ENCODE data around the gene ADGRF5.

ADGRF5 gene

GRCh38 chr6:46931416-46931815 is 9.7 kb upstream of the ADGRF5 start:
- no peak for DNase-seq (ENCODE audit: extremely low read depth in 1 of 2, low read depth in 1 of 2)

- no peak for DNase-seq (ENCODE audit: extremely low read depth in 1 of 2, low read depth in 1 of 2)
Measured at GRCh38 chr6:46930331-46930730, 8.6 kb upstream of the ADGRF5 start.

- no peak for DNase-seq (ENCODE audit: extremely low read depth in 1 of 2, low read depth in 1 of 2)
Measured at GRCh38 chr6:46927066-46927465, 5.3 kb upstream of the ADGRF5 start.

- DNase-seq (ENCODE audit: extremely low read depth in 1 of 2, low read depth in 1 of 2), result no peak
Measured at GRCh38 chr6:46926481-46926880, 4.7 kb upstream of the ADGRF5 start.

GRCh38 chr6:46925563-46926253 is 4.0 kb upstream of the ADGRF5 start:
- DNase-seq (ENCODE audit: extremely low read depth in 1 of 2, low read depth in 1 of 2), result no peak

GRCh38 chr6:46923476-46923875 is 1.7 kb upstream of the ADGRF5 start:
- no peak for DNase-seq (ENCODE audit: extremely low read depth in 1 of 2, low read depth in 1 of 2)

GRCh38 chr6:46921059-46921458 is 679 bp downstream of the ADGRF5 start:
- DNase-seq (ENCODE audit: extremely low read depth in 1 of 2, low read depth in 1 of 2), result no peak

- DNase-seq (ENCODE audit: extremely low read depth in 1 of 2, low read depth in 1 of 2), result no peak
Measured at GRCh38 chr6:46918806-46919205, 2.9 kb downstream of the ADGRF5 start.

GRCh38 chr6:46917002-46917545 is 4.7 kb downstream of the ADGRF5 start:
- DNase-seq (ENCODE audit: extremely low read depth in 1 of 2, low read depth in 1 of 2), result no peak

- DNase-seq (ENCODE audit: extremely low read depth in 1 of 2, low read depth in 1 of 2), result no peak
Measured at GRCh38 chr6:46915866-46916265, 5.9 kb downstream of the ADGRF5 start.

- no peak for DNase-seq (ENCODE audit: extremely low read depth in 1 of 2, low read depth in 1 of 2)
Measured at GRCh38 chr6:46915380-46915779, 6.4 kb downstream of the ADGRF5 start.

- DNase-seq (ENCODE audit: extremely low read depth in 1 of 2, low read depth in 1 of 2), result no peak
Measured at GRCh38 chr6:46914279-46914810, 7.4 kb downstream of the ADGRF5 start.

- DNase-seq (ENCODE audit: extremely low read depth in 1 of 2, low read depth in 1 of 2), result no peak
Measured at GRCh38 chr6:46909371-46909770, 12.4 kb downstream of the ADGRF5 start.

- no peak for DNase-seq (ENCODE audit: extremely low read depth in 1 of 2, low read depth in 1 of 2)
Measured at GRCh38 chr6:46906776-46907175, 15.0 kb downstream of the ADGRF5 start.

- DNase-seq (ENCODE audit: extremely low read depth in 1 of 2, low read depth in 1 of 2), result no peak
Measured at GRCh38 chr6:46904117-46904516, 17.6 kb downstream of the ADGRF5 start.

- no peak for DNase-seq (ENCODE audit: extremely low read depth in 1 of 2, low read depth in 1 of 2)
Measured at GRCh38 chr6:46903175-46903574, 18.6 kb downstream of the ADGRF5 start.

- DNase-seq (ENCODE audit: extremely low read depth in 1 of 2, low read depth in 1 of 2), result no peak
Measured at GRCh38 chr6:46901882-46902314, 19.8 kb downstream of the ADGRF5 start.

- no peak for DNase-seq (ENCODE audit: extremely low read depth in 1 of 2, low read depth in 1 of 2)
Measured at GRCh38 chr6:46900266-46900665, 21.5 kb downstream of the ADGRF5 start.

- DNase-seq (ENCODE audit: extremely low read depth in 1 of 2, low read depth in 1 of 2), result no peak
Measured at GRCh38 chr6:46899659-46900058, 22.1 kb downstream of the ADGRF5 start.

- no peak for DNase-seq (ENCODE audit: extremely low read depth in 1 of 2, low read depth in 1 of 2)
Measured at GRCh38 chr6:46898006-46898405, 23.7 kb downstream of the ADGRF5 start.

- DNase-seq (ENCODE audit: extremely low read depth in 1 of 2, low read depth in 1 of 2), result no peak
Measured at GRCh38 chr6:46896871-46897270, 24.9 kb downstream of the ADGRF5 start.

- DNase-seq (ENCODE audit: extremely low read depth in 1 of 2, low read depth in 1 of 2), result no peak
Measured at GRCh38 chr6:46895930-46896329, 25.8 kb downstream of the ADGRF5 start.

- DNase-seq (ENCODE audit: extremely low read depth in 1 of 2, low read depth in 1 of 2), result no peak
Measured at GRCh38 chr6:46894433-46894832, 27.3 kb downstream of the ADGRF5 start.
